IMR-90 (cell line): ENCODE results near the gene MAP6. TPM values are rescaled to one million over a fixed set of nuclear protein-coding genes. Genes with fewer than 3 reads are reported as not detected.

ENCODE experiments used
- ATAC-seq: fragments of 200-7000 bp; cut with Tn5 transposase; 2 replicates; pipeline ENCODE4 v1.9.1; 2020; ENCODE audit warnings: low read depth, mild to moderate bottlenecking, moderate library complexity
- BruUV-seq: library from RNA; stranded (reverse); fragments of 400-500 nt; replicated peaks from 2 replicates; lab custom pipeline; 2021; lab: Mats Ljungman, UMichigan
- CTCF ChIA-PET: fragments of 300-600 bp; formaldehyde crosslinking; extraction: SDS; loops from one replicate; lab custom pipeline; 2021; ENCODE audit warnings: antibody characterized with exemption; lab: Yijun Ruan, JAX
- POLR2A ChIA-PET: fragments of 300-600 bp; sonication (Branson Sonifier 250); formaldehyde crosslinking; loops from one replicate; lab custom pipeline; 2022; ENCODE audit warnings: antibody characterized with exemption; ENCODE audit not compliant: unreplicated experiment; lab: Charles Lee
- DNase-seq: peaks from one replicate; pipeline ENCODE4 v3.0.0; 2013
- H2AFZ ChIP-seq: replicated peaks from 2 replicates; pipeline ENCODE3; 2013; ENCODE audit warnings: low read length, mild to moderate bottlenecking; ENCODE audit not compliant: poor library complexity
- H2AK5ac ChIP-seq: 2 replicates; pipeline ENCODE4 v1.6.1; 2013; ENCODE audit warnings: low read depth, low read length, inconsistent platforms
- H2AK9ac ChIP-seq: replicated peaks from 2 replicates; pipeline ENCODE3; 2013; ENCODE audit warnings: mild to moderate bottlenecking, low read depth, low read length, moderate library complexity; ENCODE audit not compliant: poor library complexity
- H2BK120ac ChIP-seq: 2 replicates; pipeline ENCODE4 v1.6.1; 2013; ENCODE audit warnings: low read depth, low read length, inconsistent platforms
- H2BK15ac ChIP-seq: 3 replicates; pipeline ENCODE4 v1.6.1; 2013; ENCODE audit warnings: low read depth, low read length, inconsistent platforms
- H2BK20ac ChIP-seq: 2 replicates; pipeline ENCODE4 v1.6.1; 2013; ENCODE audit warnings: low read depth, mild to moderate bottlenecking, inconsistent platforms, low read length, moderate library complexity
- H2BK5ac ChIP-seq: 2 replicates; pipeline ENCODE4 v1.6.1; 2013; ENCODE audit warnings: mild to moderate bottlenecking, low read depth, low read length, inconsistent platforms; ENCODE audit not compliant: poor library complexity, severe bottlenecking
- H3K14ac ChIP-seq: replicated peaks from 2 replicates; pipeline ENCODE4 v1.6.1; 2013; ENCODE audit warnings: low read depth, low read length, inconsistent platforms
- H3K18ac ChIP-seq: 2 replicates; pipeline ENCODE4 v1.6.1; 2013; ENCODE audit warnings: low read depth, low read length, control low read depth
- H3K23ac ChIP-seq: 2 replicates; pipeline ENCODE4 v1.6.1; 2013; ENCODE audit warnings: low read depth, low read length, inconsistent platforms
- H3K27ac ChIP-seq: 2 replicates; pipeline ENCODE4 v1.5.1; 2013; ENCODE audit warnings: mild to moderate bottlenecking, control low read depth, low read length; ENCODE audit not compliant: insufficient read depth
- H3K27me3 ChIP-seq: 2 replicates; pipeline ENCODE4 v1.6.1; 2013; ENCODE audit warnings: low read length; ENCODE audit not compliant: control insufficient read depth, insufficient read depth
- H3K36me3 ChIP-seq: 2 replicates; pipeline ENCODE4 v1.6.1; 2013; ENCODE audit warnings: low read length, mixed read lengths; ENCODE audit not compliant: control insufficient read depth, insufficient read depth
- H3K4ac ChIP-seq: 2 replicates; pipeline ENCODE4 v1.6.1; 2013; ENCODE audit warnings: low read depth, low read length, inconsistent platforms
- H3K4me1 ChIP-seq: 2 replicates; pipeline ENCODE4 v1.6.1; 2013; ENCODE audit warnings: low read length, mixed read lengths; ENCODE audit not compliant: control insufficient read depth, insufficient read depth
- H3K4me2 ChIP-seq: 2 replicates; pipeline ENCODE4 v1.6.1; 2013; ENCODE audit warnings: low read depth, mild to moderate bottlenecking, control low read depth, low read length, moderate library complexity
- H3K4me3 ChIP-seq: 2 replicates; pipeline ENCODE4 v1.5.1; 2013; ENCODE audit warnings: low read depth, mild to moderate bottlenecking, control low read depth, low read length, moderate library complexity; ENCODE audit not compliant: insufficient read depth
- H3K56ac ChIP-seq: 2 replicates; pipeline ENCODE4 v1.6.1; 2013; ENCODE audit warnings: low read length, inconsistent platforms; ENCODE audit not compliant: insufficient read depth; ENCODE audit errors: extremely low read depth
- H3K79me1 ChIP-seq, 2 experiments: 2 replicates each; pipeline ENCODE4 v1.6.1; 2013; ENCODE audit warnings: low read length in 2 of 2, inconsistent platforms in 1 of 2, low read depth in 1 of 2
- H3K9ac ChIP-seq: 2 replicates; pipeline ENCODE4 v1.6.1; 2013; ENCODE audit warnings: low read depth, low read length, control low read depth
- H3K9me1 ChIP-seq: 2 replicates; pipeline ENCODE4 v1.6.1; 2013; ENCODE audit warnings: low read length, inconsistent platforms; ENCODE audit not compliant: insufficient read depth
- H3K9me3 ChIP-seq: 2 replicates; pipeline ENCODE4 v1.6.1; 2013; ENCODE audit warnings: low read length; ENCODE audit not compliant: control insufficient read depth, insufficient read depth
- H4K20me1 ChIP-seq: 2 replicates; pipeline ENCODE4 v1.6.1; 2013; ENCODE audit warnings: low read length, inconsistent platforms; ENCODE audit not compliant: insufficient read depth
- H4K5ac ChIP-seq: 2 replicates; pipeline ENCODE4 v1.6.1; 2013; ENCODE audit warnings: mild to moderate bottlenecking, low read depth, low read length, control low read depth
- H4K8ac ChIP-seq, 2 experiments: 2 replicates each; pipeline ENCODE4 v1.6.1; 2013; ENCODE audit warnings: low read depth in 2 of 2, low read length in 2 of 2, control low read depth in 1 of 2, inconsistent platforms in 1 of 2
- H4K91ac ChIP-seq: 2 replicates; pipeline ENCODE4 v1.6.1; 2013; ENCODE audit warnings: low read depth, low read length, inconsistent platforms; ENCODE audit not compliant: insufficient read depth
- BHLHE40 ChIP-seq: fragments of 150-350 bp; IDR thresholded peaks from 2 replicates; pipeline ENCODE4 v1.6.1; 2016; ENCODE audit warnings: mild to moderate bottlenecking, low read depth, low read length
- CEBPB ChIP-seq: IDR thresholded peaks from 2 replicates; pipeline ENCODE4 v1.6.1; 2012; ENCODE audit warnings: low read depth, low read length, improper control_type of control experiment
- CHD1 ChIP-seq: IDR thresholded peaks from 2 replicates; pipeline ENCODE4 v1.6.1; 2012; ENCODE audit warnings: low read depth, low read length, improper control_type of control experiment
- CTCF ChIP-seq: conservative IDR thresholded peaks from 2 replicates; pipeline ENCODE4 v1.5.1; 2012; ENCODE audit warnings: mild to moderate bottlenecking, low read depth, low read length, improper control_type of control experiment
- ELK1 ChIP-seq: fragments of 150-350 bp; IDR thresholded peaks from 2 replicates; pipeline ENCODE4 v1.6.1; 2016; ENCODE audit warnings: low read depth, mild to moderate bottlenecking, low read length, moderate library complexity, borderline replicate concordance
- FOS ChIP-seq: fragments of 150-350 bp; IDR thresholded peaks from 2 replicates; pipeline ENCODE4 v1.6.1; 2016; ENCODE audit warnings: low read depth, low read length
- MAZ ChIP-seq: IDR thresholded peaks from 2 replicates; pipeline ENCODE4 v1.6.1; 2012; ENCODE audit warnings: low read depth, mild to moderate bottlenecking, low read length, improper control_type of control experiment, moderate library complexity, borderline replicate concordance
- MXI1 ChIP-seq: IDR thresholded peaks from 2 replicates; pipeline ENCODE4 v1.6.1; 2012; ENCODE audit warnings: low read depth, mild to moderate bottlenecking, low read length, moderate library complexity, borderline replicate concordance
- NFE2L2 ChIP-seq: fragments of 150-350 bp; IDR thresholded peaks from 2 replicates; pipeline ENCODE4 v1.6.1; 2016; ENCODE audit warnings: low read depth, mild to moderate bottlenecking, low read length
- POLR2A ChIP-seq: IDR thresholded peaks from 2 replicates; pipeline ENCODE4 v1.6.1; 2012; ENCODE audit warnings: mild to moderate bottlenecking, low read depth, low read length
- RAD21 ChIP-seq: IDR thresholded peaks from 2 replicates; pipeline ENCODE4 v1.6.1; 2012; ENCODE audit warnings: low read length, improper control_type of control experiment
- RCOR1 ChIP-seq: IDR thresholded peaks from 2 replicates; pipeline ENCODE4 v1.6.1; 2012; ENCODE audit warnings: mild to moderate bottlenecking, low read length, improper control_type of control experiment; ENCODE audit not compliant: insufficient replicate concordance
- RFX5 ChIP-seq: IDR thresholded peaks from 2 replicates; pipeline ENCODE4 v1.8.0; 2012; ENCODE audit warnings: low read depth, mild to moderate bottlenecking, low read length, moderate library complexity
- WGBS, 2 experiments: methylation state at CpG; one replicate each; pipeline versions ENCODE4 v1.1.5 to v1.1.7; 2013; ENCODE audit warnings: missing lambda C conversion rate in 2 of 2; ENCODE audit not compliant: insufficient read length in 1 of 2; ENCODE audit errors: extremely low coverage in 2 of 2; 5-methylcytosine and 5-hydroxymethylcytosine counted together
- dilution Hi-C: fragments of 300-500 bp; cut with HindIII; formaldehyde crosslinking; loops from one replicate; pipeline ENCODE4 v1.14.3; 2018; ENCODE audit warnings: low sequenced_read_pairs; ENCODE audit not compliant: unreplicated experiment
- in situ Hi-C: fragments of 300-500 bp; cut with MboI; formaldehyde crosslinking; loops from 3 replicates; pipeline ENCODE4 v1.14.3; 2019; ENCODE audit warnings: low sequenced_read_pairs, inconsistent platforms, mixed read lengths
- intact Hi-C: fragments of 100-400 bp; cut with micrococcal nuclease; formaldehyde crosslinking; loops from 2 replicates; pipeline ENCODE4 v1.10.0; 2022
- polyA plus RNA-seq, 3 experiments: library from polyadenylated mRNA; depleted of rRNA; stranded (reverse); fragments of >200 nt; gene quantifications; 2 replicates each; pipeline ENCODE4 v1.2.3, GENCODE V29; 2012; ENCODE audit warnings: low replicate concordance in 1 of 3
- total RNA-seq: library from RNA; depleted of rRNA; stranded (reverse); fragments of >200 nt; gene quantifications from 2 replicates; pipeline ENCODE4 v1.2.3, GENCODE V29; 2012

Gene MAP6
- total and polyA plus RNA-seq, 2 of the 4 experiments (the other 2 are of a cell fraction) = 3.0 to 3.4 TPM

GRCh38 chr11:75593286-75593915, 75.4 kb downstream of the MAP6 start:
- ChIA-PET POLR2A (no interaction called here), CTCF (interaction anchor here (1.0 kb wide), 1 partner anchor 18 kb away, joined by 3 read pairs; no protein-coding TSS in a partner anchor)
- Histone ChIP-seq H3K4me1 (peaks cover under 1% of the 10 kb centered on the region), H2BK20ac (no peak overlapping the region), H3K4me3 (no peak overlapping the region), H2BK120ac (no peak overlapping the region), H2AK5ac (no peak overlapping the region), H3K4ac (no peak overlapping the region), H3K9me1 (no peaks in the 10 kb centered on the region), H3K56ac (no peak overlapping the region), H3K14ac (no peak overlapping the region), H2BK5ac (no peak overlapping the region), H3K36me3 (no peaks in the 10 kb centered on the region), H3K79me1 (no peaks in the 10 kb centered on the region), H4K20me1 (no peaks in the 10 kb centered on the region), H4K91ac (no peak overlapping the region), H4K5ac (no peak overlapping the region), H2AFZ (no peak overlapping the region), H3K27me3 (peaks cover 13% of the 10 kb centered on the region), H2AK9ac (no peak overlapping the region), H3K9me3 (no peaks in the 10 kb centered on the region), H3K27ac (no peak overlapping the region), H3K18ac (no peak overlapping the region), H2BK15ac (no peak overlapping the region), H3K23ac (no peak overlapping the region), H3K4me2 (no peak overlapping the region), H4K8ac (no peak overlapping the region), H3K9ac (no peak overlapping the region)
- ATAC-seq = no peak
- WGBS, 2 experiments = no CpG with 5 or more reads among the region's 2 CpGs
- in situ Hi-C loops (no loop called here), dilution Hi-C loops (no loop called here), intact Hi-C loops (no loop called here)
- no TSS peak for BruUV-seq
- TF ChIP-seq BHLHE40 (no peak), CTCF (no peak), RCOR1 (no peak), MXI1 (no peak), RFX5 (no peak), MAZ (no peak), NFE2L2 (no peak), FOS (no peak), ELK1 (no peak), POLR2A (no peak), CHD1 (no peak), RAD21 (no peak), CEBPB (no peak)
- DNase-seq = no peak
